Liver (tissue), 9 donors: Measurements from ENCODE around the gene ALK. TPM values are rescaled to one million over a fixed set of nuclear protein-coding genes. Genes with fewer than 3 reads are reported as not detected.

Experiments used
- DNase-seq: peaks from one replicate; pipeline ENCODE4 v3.0.0-alpha.2; 2017; ENCODE audit warnings: low spot score
- H3K27ac ChIP-seq, 2 donors: one replicate each; pipeline ENCODE4 v1.7.0; 2013; ENCODE audit warnings: inconsistent platforms in 2 of 2, low read length in 2 of 2, control low read depth in 1 of 2, low read depth in 1 of 2, mild to moderate bottlenecking in 1 of 2
- H3K27me3 ChIP-seq, 4 donors: one replicate each; pipeline versions ENCODE4 v1.6.1 to v1.7.0; 2013; ENCODE audit warnings: low read length in 3 of 4, inconsistent platforms in 1 of 4, mild to moderate bottlenecking in 1 of 4, moderate library complexity in 1 of 4; ENCODE audit not compliant: control insufficient read depth in 4 of 4, insufficient read depth in 4 of 4
- H3K36me3 ChIP-seq, 4 donors: one replicate each; pipeline versions ENCODE4 v1.6.1 to v1.7.0; 2013; ENCODE audit warnings: low read length in 3 of 4, mild to moderate bottlenecking in 3 of 4, low read depth in 1 of 4, moderate library complexity in 1 of 4; ENCODE audit not compliant: control insufficient read depth in 4 of 4, insufficient read depth in 3 of 4
- H3K4me1 ChIP-seq, 4 donors: one replicate each; pipeline versions ENCODE4 v1.6.1 to v1.7.0; 2013; ENCODE audit warnings: low read length in 3 of 4, mild to moderate bottlenecking in 3 of 4, moderate library complexity in 1 of 4; ENCODE audit not compliant: control insufficient read depth in 4 of 4, insufficient read depth in 4 of 4
- H3K4me3 ChIP-seq, 3 donors: one replicate each; pipeline versions ENCODE4 v1.6.1 to v1.7.0; 2013; ENCODE audit warnings: low read length in 3 of 3, control low read depth in 1 of 3, low read depth in 1 of 3, mild to moderate bottlenecking in 1 of 3
- H3K9ac ChIP-seq, 2 donors: one replicate each; pipeline ENCODE4 v1.7.0; 2013; ENCODE audit warnings: low read length in 2 of 2, mild to moderate bottlenecking in 2 of 2, moderate library complexity in 2 of 2, control low read depth in 1 of 2, low read depth in 1 of 2
- H3K9me3 ChIP-seq, 4 donors: one replicate each; pipeline versions ENCODE4 v1.6.1 to v1.7.0; 2013; ENCODE audit warnings: low read length in 3 of 4; ENCODE audit not compliant: control insufficient read depth in 4 of 4
- ATF3 ChIP-seq: IDR thresholded peaks from 2 replicates; pipeline ENCODE4 v1.6.1; 2016; ENCODE audit warnings: antibody characterized with exemption
- CTCF ChIP-seq: fragments of 150-350 bp; IDR thresholded peaks from 2 replicates; pipeline ENCODE4 v1.5.1; 2017; ENCODE audit warnings: improper control_type of control experiment, low read depth, low read length; ENCODE audit not compliant: missing input control
- EGR1 ChIP-seq, 2 donors: IDR thresholded peaks; 2 replicates each; pipeline ENCODE4 v1.6.1; 2016 to 2018; ENCODE audit warnings: antibody characterized with exemption in 2 of 2, low read depth in 2 of 2
- FOXA1 ChIP-seq: IDR thresholded peaks from 2 replicates; pipeline ENCODE4 v1.6.1; 2016; ENCODE audit warnings: antibody characterized with exemption
- FOXA2 ChIP-seq: IDR thresholded peaks from 2 replicates; pipeline ENCODE4 v1.6.1; 2016; ENCODE audit warnings: antibody characterized with exemption
- GABPA ChIP-seq, 2 donors: IDR thresholded peaks in 1 of 2; conservative IDR thresholded peaks in 1 of 2; 2 replicates each; pipeline ENCODE4 v1.6.1; 2016; ENCODE audit warnings: antibody characterized with exemption in 2 of 2, mild to moderate bottlenecking in 1 of 2, moderate library complexity in 1 of 2
- HNF4A ChIP-seq, 2 donors: conservative IDR thresholded peaks; 2 replicates each; pipeline ENCODE4 v1.6.1; 2016; ENCODE audit warnings: antibody characterized with exemption in 2 of 2, mild to moderate bottlenecking in 2 of 2
- HNF4G ChIP-seq: IDR thresholded peaks from 2 replicates; pipeline ENCODE4 v1.6.1; 2016; ENCODE audit warnings: antibody characterized with exemption
- JUND ChIP-seq, 2 donors: IDR thresholded peaks; 2 replicates each; pipeline ENCODE4 v1.6.1; 2016; ENCODE audit warnings: antibody characterized with exemption in 2 of 2
- NR2F2 ChIP-seq: IDR thresholded peaks from 2 replicates; pipeline ENCODE4 v1.6.1; 2016; ENCODE audit warnings: antibody characterized with exemption
- RAD21 ChIP-seq, 2 donors: IDR thresholded peaks; 2 replicates each; pipeline ENCODE4 v1.6.1; 2016; ENCODE audit warnings: antibody characterized with exemption in 2 of 2, mild to moderate bottlenecking in 2 of 2
- RXRA ChIP-seq, 2 donors: IDR thresholded peaks; 2 replicates each; pipeline ENCODE4 v1.6.1; 2017 to 2018; ENCODE audit warnings: antibody characterized with exemption in 2 of 2, mild to moderate bottlenecking in 1 of 2
- SP1 ChIP-seq: IDR thresholded peaks from 2 replicates; pipeline ENCODE4 v1.6.1; 2018; ENCODE audit warnings: antibody characterized with exemption, mild to moderate bottlenecking
- TAF1 ChIP-seq: conservative IDR thresholded peaks from 2 replicates; pipeline ENCODE4 v1.6.1; 2016; ENCODE audit warnings: antibody characterized with exemption, mild to moderate bottlenecking
- YY1 ChIP-seq: IDR thresholded peaks from 2 replicates; pipeline ENCODE4 v1.6.1; 2016; ENCODE audit warnings: antibody characterized with exemption, mild to moderate bottlenecking
- WGBS: extraction: QIAGEN DNeasy Blood & Tissue Kit; methylation state at CpG from one replicate; pipeline ENCODE4 v1.1.7; 2013; 5-methylcytosine and 5-hydroxymethylcytosine counted together
- polyA plus RNA-seq, 2 donors: library from polyadenylated mRNA; stranded (reverse) in 1 of 2; unstranded in 1 of 2; fragments of 200-250 nt in 1 of 2; fragments of >200 nt in 1 of 2; fragmentation: Nextera tagmentation in 1 of 2; extraction: Ambion mirVana in 1 of 2; gene quantifications; one replicate each; pipeline versions ENCODE4 v1.2.1 to v1.2.3, GENCODE V29; 2013 to 2015
- total RNA-seq, 2 donors: library from RNA; depleted of rRNA; stranded (reverse); fragments of >200 nt; gene quantifications; one replicate each; pipeline ENCODE4 v1.2.3, GENCODE V29; 2014
- TF ChIP-seq, protein P1 (sequence below): IDR thresholded peaks from 2 replicates; pipeline ENCODE4 v1.6.1; 2016; ENCODE audit warnings: antibody characterized with exemption
- TF ChIP-seq, protein P2 (sequence below): IDR thresholded peaks from 2 replicates; pipeline ENCODE4 v1.6.1; 2016; ENCODE audit warnings: antibody characterized with exemption
- TF ChIP-seq, protein P3 (sequence below): IDR thresholded peaks from 2 replicates; pipeline ENCODE4 v1.6.1; 2016; ENCODE audit warnings: antibody characterized with exemption, mild to moderate bottlenecking
- donor health status: healthy.
- donor health status: healthy.
- donor health status: healthy.
- donor health status: healthy.
- donor health status: healthy.

The ALK gene
- total and polyA plus RNA-seq, 4 donors: under 0.01 TPM; not detected in 3

DNA sequence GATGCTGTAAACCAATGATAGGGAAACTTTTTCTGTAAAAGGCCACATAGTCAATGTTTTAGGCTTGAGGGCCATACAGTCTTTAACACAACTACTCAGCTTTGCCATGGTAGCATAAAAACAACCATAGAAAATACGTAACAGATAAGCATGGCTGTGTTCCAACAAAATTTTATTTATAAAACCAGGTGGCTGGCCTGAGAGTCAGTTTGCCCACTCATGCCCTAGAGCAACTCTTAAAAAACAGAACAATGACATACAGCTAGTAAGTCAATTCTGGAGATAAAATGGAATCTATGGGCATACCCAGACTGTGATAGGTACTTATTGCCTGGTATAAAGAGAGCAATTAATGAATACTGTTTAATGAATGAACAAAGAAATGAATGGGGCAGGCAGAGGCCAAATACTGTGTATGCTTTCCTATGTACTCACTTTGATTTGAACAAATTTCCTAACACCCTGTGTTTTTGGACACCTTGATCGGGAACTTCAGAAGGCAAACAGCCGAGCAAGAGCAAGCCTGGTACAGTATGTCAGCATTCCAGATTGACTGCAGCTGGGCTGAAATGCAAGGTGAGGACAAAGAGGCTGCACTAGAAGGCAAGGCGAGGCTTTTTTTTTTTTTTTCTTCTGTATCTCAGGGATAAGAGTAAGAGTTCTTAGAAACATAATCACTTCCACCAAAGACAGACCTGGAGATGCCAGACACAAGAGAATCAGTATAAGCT, 490.8 kb downstream of the ALK start:
- H3K36me3 ChIP-seq: no peaks in the 10 kb centered on the region
- no peaks in the 10 kb centered on the region for H3K27me3 ChIP-seq
- H3K4me3 ChIP-seq: no peak overlapping the region
- no peak for DNase-seq
- TF ChIP-seq EGR1 (IDR thresholded peaks at IDR 0.05; ENCODE audit: low read depth in 2 of 2): no peak
- TF ChIP-seq, protein P1, sequence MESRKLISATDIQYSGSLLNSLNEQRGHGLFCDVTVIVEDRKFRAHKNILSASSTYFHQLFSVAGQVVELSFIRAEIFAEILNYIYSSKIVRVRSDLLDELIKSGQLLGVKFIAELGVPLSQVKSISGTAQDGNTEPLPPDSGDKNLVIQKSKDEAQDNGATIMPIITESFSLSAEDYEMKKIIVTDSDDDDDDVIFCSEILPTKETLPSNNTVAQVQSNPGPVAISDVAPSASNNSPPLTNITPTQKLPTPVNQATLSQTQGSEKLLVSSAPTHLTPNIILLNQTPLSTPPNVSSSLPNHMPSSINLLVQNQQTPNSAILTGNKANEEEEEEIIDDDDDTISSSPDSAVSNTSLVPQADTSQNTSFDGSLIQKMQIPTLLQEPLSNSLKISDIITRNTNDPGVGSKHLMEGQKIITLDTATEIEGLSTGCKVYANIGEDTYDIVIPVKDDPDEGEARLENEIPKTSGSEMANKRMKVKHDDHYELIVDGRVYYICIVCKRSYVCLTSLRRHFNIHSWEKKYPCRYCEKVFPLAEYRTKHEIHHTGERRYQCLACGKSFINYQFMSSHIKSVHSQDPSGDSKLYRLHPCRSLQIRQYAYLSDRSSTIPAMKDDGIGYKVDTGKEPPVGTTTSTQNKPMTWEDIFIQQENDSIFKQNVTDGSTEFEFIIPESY: no peak
- no peak for TF ChIP-seq SP1
- no peak for TF ChIP-seq FOXA2
- no peak for TF ChIP-seq FOXA1
- no peak for TF ChIP-seq NR2F2
- TF ChIP-seq RAD21 (IDR thresholded peaks at IDR 0.05): no peak
- TF ChIP-seq YY1: no peak
- TF ChIP-seq RXRA (IDR thresholded peaks at IDR 0.05): no peak
- no peak for TF ChIP-seq JUND (IDR thresholded peaks at IDR 0.05)
- TF ChIP-seq, protein P2, sequence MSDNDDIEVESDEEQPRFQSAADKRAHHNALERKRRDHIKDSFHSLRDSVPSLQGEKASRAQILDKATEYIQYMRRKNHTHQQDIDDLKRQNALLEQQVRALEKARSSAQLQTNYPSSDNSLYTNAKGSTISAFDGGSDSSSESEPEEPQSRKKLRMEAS: no peak
- no peak for TF ChIP-seq GABPA (IDR thresholded peaks at IDR 0.05 in 1 of 2, conservative IDR thresholded peaks at IDR 0.05 in 1 of 2)
- TF ChIP-seq, protein P3, sequence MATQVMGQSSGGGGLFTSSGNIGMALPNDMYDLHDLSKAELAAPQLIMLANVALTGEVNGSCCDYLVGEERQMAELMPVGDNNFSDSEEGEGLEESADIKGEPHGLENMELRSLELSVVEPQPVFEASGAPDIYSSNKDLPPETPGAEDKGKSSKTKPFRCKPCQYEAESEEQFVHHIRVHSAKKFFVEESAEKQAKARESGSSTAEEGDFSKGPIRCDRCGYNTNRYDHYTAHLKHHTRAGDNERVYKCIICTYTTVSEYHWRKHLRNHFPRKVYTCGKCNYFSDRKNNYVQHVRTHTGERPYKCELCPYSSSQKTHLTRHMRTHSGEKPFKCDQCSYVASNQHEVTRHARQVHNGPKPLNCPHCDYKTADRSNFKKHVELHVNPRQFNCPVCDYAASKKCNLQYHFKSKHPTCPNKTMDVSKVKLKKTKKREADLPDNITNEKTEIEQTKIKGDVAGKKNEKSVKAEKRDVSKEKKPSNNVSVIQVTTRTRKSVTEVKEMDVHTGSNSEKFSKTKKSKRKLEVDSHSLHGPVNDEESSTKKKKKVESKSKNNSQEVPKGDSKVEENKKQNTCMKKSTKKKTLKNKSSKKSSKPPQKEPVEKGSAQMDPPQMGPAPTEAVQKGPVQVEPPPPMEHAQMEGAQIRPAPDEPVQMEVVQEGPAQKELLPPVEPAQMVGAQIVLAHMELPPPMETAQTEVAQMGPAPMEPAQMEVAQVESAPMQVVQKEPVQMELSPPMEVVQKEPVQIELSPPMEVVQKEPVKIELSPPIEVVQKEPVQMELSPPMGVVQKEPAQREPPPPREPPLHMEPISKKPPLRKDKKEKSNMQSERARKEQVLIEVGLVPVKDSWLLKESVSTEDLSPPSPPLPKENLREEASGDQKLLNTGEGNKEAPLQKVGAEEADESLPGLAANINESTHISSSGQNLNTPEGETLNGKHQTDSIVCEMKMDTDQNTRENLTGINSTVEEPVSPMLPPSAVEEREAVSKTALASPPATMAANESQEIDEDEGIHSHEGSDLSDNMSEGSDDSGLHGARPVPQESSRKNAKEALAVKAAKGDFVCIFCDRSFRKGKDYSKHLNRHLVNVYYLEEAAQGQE: no peak
- no peak for TF ChIP-seq TAF1
- no peak for TF ChIP-seq CTCF
- no peak for TF ChIP-seq HNF4A (conservative IDR thresholded peaks at IDR 0.05)
- TF ChIP-seq ATF3: no peak
- TF ChIP-seq HNF4G: no peak
- WGBS: 68% methylated on average over 4 of the region's 4 CpGs
- no peaks in the 10 kb centered on the region for H3K4me1 ChIP-seq
- no peaks in the 10 kb centered on the region for H3K9me3 ChIP-seq
- no peak overlapping the region for H3K9ac ChIP-seq
- no peak overlapping the region for H3K27ac ChIP-seq
